Measurements from ENCODE around the gene IDI2. TPM values are rescaled to one million over a fixed set of nuclear protein-coding genes. Genes with fewer than 3 reads are reported as not detected.

The IDI2 gene
- total and polyA plus RNA-seq, 2 of the 13 experiments (the other 11 are each of a cell fraction or from before 2014, with no cell fraction given), result not detected

- TF ChIP-seq, protein P1, sequence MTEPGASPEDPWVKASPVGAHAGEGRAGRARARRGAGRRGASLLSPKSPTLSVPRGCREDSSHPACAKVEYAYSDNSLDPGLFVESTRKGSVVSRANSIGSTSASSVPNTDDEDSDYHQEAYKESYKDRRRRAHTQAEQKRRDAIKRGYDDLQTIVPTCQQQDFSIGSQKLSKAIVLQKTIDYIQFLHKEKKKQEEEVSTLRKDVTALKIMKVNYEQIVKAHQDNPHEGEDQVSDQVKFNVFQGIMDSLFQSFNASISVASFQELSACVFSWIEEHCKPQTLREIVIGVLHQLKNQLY (CRISPR knock-in tag; IDR thresholded peaks at IDR 0.05), result peak; percentile 28; the same call in 1 of the 2 replicates
- TF ChIP-seq BCL6 (CRISPR knock-in tag; IDR thresholded peaks at IDR 0.05) (0 out of 2 replicates have a peak, but pooled peaks have one; percentile 7), THAP9 (CRISPR knock-in tag; IDR thresholded peaks at IDR 0.05; ENCODE audit: borderline replicate concordance) (peak; percentile 91), TBL1XR1 (IDR thresholded peaks at IDR 0.05; ENCODE audit: borderline replicate concordance, low read length, partially characterized antibody) (no peak), BHLHE40 (IDR thresholded peaks at IDR 0.05; ENCODE audit: low read length) (peak; percentile 53; the same call in 1 of the 2 replicates), ZNF879 (CRISPR knock-in tag; IDR thresholded peaks at IDR 0.05) (no peak), ZBTB20 (CRISPR knock-in tag; IDR thresholded peaks at IDR 0.05; ENCODE audit: borderline replicate concordance, low read depth) (peak; percentile 71; the same call in 1 of the 2 replicates), ZFP36 (IDR thresholded peaks at IDR 0.05; ENCODE audit: borderline replicate concordance, low read depth, low read length, partially characterized antibody) (no peak), ZNF235 (CRISPR knock-in tag; IDR thresholded peaks at IDR 0.05; ENCODE audit: borderline replicate concordance) (no peak), ZNF713 (CRISPR knock-in tag; IDR thresholded peaks at IDR 0.05) (0 out of 2 replicates have a peak, but pooled peaks have one; percentile 34), ZNF777 (CRISPR knock-in tag; IDR thresholded peaks at IDR 0.05) (peak; percentile 73), NFE2 (CRISPR knock-in tag; IDR thresholded peaks at IDR 0.05) (no peak), ZFAT (CRISPR knock-in tag; conservative IDR thresholded peaks at IDR 0.05) (no peak), NFRKB (IDR thresholded peaks at IDR 0.05) (no peak), HMGA1 (CRISPR knock-in tag; conservative IDR thresholded peaks at IDR 0.05) (no peak), ZNF263 (CRISPR knock-in tag; IDR thresholded peaks at IDR 0.05) (no peak), HOXA7 (CRISPR knock-in tag; IDR thresholded peaks at IDR 0.05) (no peak)
- TF ChIP-seq, protein P2, sequence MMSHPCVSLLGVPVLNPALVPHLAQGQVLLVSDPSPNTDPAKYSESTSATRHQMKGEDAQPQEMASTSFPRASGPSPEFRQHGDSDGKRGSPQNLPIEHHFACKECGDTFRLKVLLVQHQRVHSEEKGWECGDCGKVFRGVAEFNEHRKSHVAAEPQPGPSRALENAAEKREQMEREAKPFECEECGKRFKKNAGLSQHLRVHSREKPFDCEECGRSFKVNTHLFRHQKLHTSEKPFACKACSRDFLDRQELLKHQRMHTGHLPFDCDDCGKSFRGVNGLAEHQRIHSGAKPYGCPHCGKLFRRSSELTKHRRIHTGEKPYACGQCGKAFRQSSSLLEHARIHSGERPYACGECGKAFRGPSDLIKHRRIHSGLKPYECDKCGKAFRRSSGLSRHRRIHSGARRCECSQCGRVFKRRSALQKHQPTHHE (CRISPR knock-in tag; IDR thresholded peaks at IDR 0.05; ENCODE audit: borderline replicate concordance), result no peak
- TF ChIP-seq, protein P3, sequence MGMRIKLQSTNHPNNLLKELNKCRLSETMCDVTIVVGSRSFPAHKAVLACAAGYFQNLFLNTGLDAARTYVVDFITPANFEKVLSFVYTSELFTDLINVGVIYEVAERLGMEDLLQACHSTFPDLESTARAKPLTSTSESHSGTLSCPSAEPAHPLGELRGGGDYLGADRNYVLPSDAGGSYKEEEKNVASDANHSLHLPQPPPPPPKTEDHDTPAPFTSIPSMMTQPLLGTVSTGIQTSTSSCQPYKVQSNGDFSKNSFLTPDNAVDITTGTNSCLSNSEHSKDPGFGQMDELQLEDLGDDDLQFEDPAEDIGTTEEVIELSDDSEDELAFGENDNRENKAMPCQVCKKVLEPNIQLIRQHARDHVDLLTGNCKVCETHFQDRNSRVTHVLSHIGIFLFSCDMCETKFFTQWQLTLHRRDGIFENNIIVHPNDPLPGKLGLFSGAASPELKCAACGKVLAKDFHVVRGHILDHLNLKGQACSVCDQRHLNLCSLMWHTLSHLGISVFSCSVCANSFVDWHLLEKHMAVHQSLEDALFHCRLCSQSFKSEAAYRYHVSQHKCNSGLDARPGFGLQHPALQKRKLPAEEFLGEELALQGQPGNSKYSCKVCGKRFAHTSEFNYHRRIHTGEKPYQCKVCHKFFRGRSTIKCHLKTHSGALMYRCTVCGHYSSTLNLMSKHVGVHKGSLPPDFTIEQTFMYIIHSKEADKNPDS (CRISPR knock-in tag; IDR thresholded peaks at IDR 0.05), result no peak
- TF ChIP-seq, protein P4, sequence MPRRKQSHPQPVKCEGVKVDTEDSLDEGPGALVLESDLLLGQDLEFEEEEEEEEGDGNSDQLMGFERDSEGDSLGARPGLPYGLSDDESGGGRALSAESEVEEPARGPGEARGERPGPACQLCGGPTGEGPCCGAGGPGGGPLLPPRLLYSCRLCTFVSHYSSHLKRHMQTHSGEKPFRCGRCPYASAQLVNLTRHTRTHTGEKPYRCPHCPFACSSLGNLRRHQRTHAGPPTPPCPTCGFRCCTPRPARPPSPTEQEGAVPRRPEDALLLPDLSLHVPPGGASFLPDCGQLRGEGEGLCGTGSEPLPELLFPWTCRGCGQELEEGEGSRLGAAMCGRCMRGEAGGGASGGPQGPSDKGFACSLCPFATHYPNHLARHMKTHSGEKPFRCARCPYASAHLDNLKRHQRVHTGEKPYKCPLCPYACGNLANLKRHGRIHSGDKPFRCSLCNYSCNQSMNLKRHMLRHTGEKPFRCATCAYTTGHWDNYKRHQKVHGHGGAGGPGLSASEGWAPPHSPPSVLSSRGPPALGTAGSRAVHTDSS (CRISPR knock-in tag; conservative IDR thresholded peaks at IDR 0.05), result no peak
Observed at GRCh38 chr10:987870-988666, 37.6 kb downstream of the IDI2 start, which contains the start of gene GTPBP4 (continued).
